Stimulated activated CD4-positive, alpha-beta T cell treated with anti-CD3 and anti-CD28 coated beads, Interleukin-12 subunit alpha, Interleukin-12 subunit beta, amount 100 ng/mL, for 48 hours (primary cell): ENCODE results near the gene RPS19BP1.

Source experiments
- DNase-seq, 3 donors: peaks; one replicate each; pipeline ENCODE4 v3.0.0-alpha.2; 2020; ENCODE audit warnings: low read depth in 2 of 3, low spot score in 1 of 3

RPS19BP1 gene

GRCh38 chr22:39559456-39560105, 27.0 kb upstream of the RPS19BP1 start:
- no peak for DNase-seq

GRCh38 chr22:39558950-39559349, 26.4 kb upstream of the RPS19BP1 start:
- DNase-seq = no peak

- no peak for DNase-seq
Observed at GRCh38 chr22:39558254-39558727, 25.7 kb upstream of the RPS19BP1 start.

- DNase-seq = peak in 1 of 3 donors; percentile 32
Observed at GRCh38 chr22:39556970-39557841, 24.7 kb upstream of the RPS19BP1 start.

- DNase-seq = no peak
Observed at GRCh38 chr22:39554151-39554550, 21.6 kb upstream of the RPS19BP1 start.

GRCh38 chr22:39553429-39553828, 20.9 kb upstream of the RPS19BP1 start:
- no peak for DNase-seq

- DNase-seq = no peak
Observed at GRCh38 chr22:39547587-39547947, 15.0 kb upstream of the RPS19BP1 start.

- no peak for DNase-seq
Observed at GRCh38 chr22:39546889-39547586, 14.5 kb upstream of the RPS19BP1 start.

- DNase-seq = peak in 2 of 3 donors; percentile 47 to 53
Observed at GRCh38 chr22:39545386-39546365, 13.1 kb upstream of the RPS19BP1 start.

- DNase-seq = no peak
Observed at GRCh38 chr22:39543095-39543494, 10.5 kb upstream of the RPS19BP1 start.

- DNase-seq = no peak
Observed at GRCh38 chr22:39537975-39538374, 5.4 kb upstream of the RPS19BP1 start.

- no peak for DNase-seq
Observed at GRCh38 chr22:39536711-39537110, 4.2 kb upstream of the RPS19BP1 start.

GRCh38 chr22:39535831-39536449, 3.4 kb upstream of the RPS19BP1 start:
- no peak for DNase-seq

GRCh38 chr22:39535357-39535725, 2.8 kb upstream of the RPS19BP1 start:
- DNase-seq = no peak

- DNase-seq = peak in 2 of 3 donors; percentile 78 to 87
Observed at GRCh38 chr22:39534591-39535356, 2.2 kb upstream of the RPS19BP1 start.

- no peak for DNase-seq
Observed at GRCh38 chr22:39534092-39534506, 1.6 kb upstream of the RPS19BP1 start.

GRCh38 chr22:39530692-39531331, 1.7 kb downstream of the RPS19BP1 start:
- DNase-seq = no peak

- DNase-seq = no peak
Observed at GRCh38 chr22:39530116-39530515, 2.4 kb downstream of the RPS19BP1 start.

- DNase-seq = no peak
Observed at GRCh38 chr22:39529487-39529851, 3.1 kb downstream of the RPS19BP1 start.
